NCI-H526 (cell line): ENCODE data around the gene RSPO1.
"Not testable (repeated sequence)": the region's sequence is repeated elsewhere in the genome, so short reads cannot be mapped to it uniquely, and the experiment has no call there.

Experiments
- DNase-seq, 2 experiments: peaks; one replicate each; lab custom pipeline; 2025; lab: John Stamatoyannopoulos, UW

Gene RSPO1, protein sequence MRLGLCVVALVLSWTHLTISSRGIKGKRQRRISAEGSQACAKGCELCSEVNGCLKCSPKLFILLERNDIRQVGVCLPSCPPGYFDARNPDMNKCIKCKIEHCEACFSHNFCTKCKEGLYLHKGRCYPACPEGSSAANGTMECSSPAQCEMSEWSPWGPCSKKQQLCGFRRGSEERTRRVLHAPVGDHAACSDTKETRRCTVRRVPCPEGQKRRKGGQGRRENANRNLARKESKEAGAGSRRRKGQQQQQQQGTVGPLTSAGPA

DNA sequence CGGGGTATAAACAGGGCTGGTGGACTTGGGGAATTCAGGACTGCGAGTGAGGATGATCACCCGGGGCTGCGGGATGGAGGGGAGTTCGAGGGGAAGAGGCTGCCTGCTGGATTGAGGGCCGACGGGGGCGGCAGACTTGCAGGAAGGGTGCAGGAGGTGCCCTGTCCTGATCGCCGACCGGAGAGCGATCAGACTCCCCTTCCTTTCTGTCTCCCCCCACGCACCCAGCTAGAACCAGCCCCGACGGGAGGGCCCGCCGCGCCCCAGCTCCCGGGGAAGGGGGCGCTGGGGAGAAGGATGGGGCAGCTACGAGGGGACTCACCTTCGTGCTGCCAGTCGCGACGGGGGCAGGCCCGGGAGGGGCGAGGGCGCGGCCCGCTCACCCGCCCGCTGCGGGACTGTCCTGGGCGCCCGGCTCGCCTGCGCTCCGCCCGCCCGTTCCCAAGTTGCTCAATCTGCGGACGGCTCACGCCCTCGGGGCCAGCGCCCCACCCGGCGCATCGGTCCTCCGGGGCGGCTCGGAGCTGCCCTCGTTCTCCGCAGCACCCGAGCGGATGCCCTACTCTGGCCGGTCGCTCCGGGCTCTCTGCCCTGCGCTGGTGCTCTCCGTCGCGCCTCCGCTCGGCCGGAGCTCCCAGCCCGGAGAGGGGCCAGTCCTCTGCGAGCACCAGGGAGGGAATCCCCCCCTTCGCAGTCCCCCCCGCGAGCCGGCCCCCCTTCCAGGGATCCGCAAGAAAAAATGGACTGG is at the start of gene RSPO1:
Gene RSPO1 (minus strand): TSS at position 649 of the 748 bp plus-strand sequence. CDS start 5,231 bp downstream, outside the sequence.
- DNase-seq = peak in 1 of 2 experiments; percentile 89

- not testable (repeated sequence) for DNase-seq
Observed at GRCh38 chr1:37684182-37684581, 49.5 kb upstream of the RSPO1 start.

GRCh38 chr1:37682334-37682987 is 47.8 kb upstream of the RSPO1 start:
- peak; percentile 49 to 86 for DNase-seq

DNA sequence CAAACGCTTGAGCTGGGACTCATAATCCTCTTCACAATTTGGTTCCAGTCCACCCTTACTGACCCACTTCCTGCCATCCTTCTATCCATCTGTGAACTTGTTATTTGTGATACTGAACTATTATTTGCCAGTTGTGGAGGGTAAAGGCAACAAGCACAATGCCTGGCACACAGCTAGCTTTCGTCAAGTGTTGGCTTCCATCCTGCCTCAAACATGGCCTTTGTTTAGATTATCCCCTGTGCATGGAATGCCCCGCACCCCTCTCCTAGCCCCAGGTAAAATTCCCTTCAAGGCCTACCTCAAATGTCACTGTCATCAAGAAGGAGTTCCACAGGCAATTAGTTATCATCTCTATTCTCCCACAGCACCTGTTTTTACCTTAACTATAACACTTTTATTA is 46.2 kb upstream of the RSPO1 start:
- DNase-seq = no peak

DNA sequence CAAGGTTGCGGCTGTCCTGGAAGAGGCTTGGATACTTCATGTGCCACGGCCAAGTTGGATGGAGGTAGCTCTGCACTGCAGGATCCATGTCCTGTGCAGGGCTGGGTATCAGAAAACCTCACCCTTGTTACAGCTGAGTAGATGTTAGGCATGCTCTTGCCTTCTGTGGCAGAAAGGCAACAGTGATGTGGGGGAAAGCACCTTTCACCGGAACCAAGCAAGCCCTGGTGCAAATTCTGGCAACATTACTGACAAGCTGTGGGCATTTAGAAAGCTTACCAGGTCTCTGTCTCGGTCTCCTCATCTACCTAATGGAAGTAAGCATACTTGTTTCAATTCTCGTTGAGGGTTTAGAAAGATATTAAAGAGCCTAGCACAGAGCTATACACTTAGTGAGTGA is 43.1 kb upstream of the RSPO1 start:
- no peak for DNase-seq

DNA sequence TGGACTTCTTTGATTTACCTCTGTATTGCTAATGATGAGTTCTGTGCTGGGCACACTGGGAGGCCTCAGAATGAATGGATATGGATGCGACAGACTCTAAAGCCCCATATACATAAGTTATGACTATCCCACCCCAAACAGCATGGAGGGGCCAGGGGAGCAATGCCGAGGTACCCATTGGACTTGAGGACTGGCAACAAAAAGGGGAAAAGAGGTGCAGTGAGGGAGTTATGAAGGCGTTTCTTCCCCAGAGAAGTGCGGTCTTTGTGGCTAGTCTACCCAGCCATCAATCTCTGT is 42.4 kb upstream of the RSPO1 start:
- DNase-seq = no peak

GRCh38 chr1:37676281-37677142 is 41.8 kb upstream of the RSPO1 start:
- DNase-seq = no peak

DNA sequence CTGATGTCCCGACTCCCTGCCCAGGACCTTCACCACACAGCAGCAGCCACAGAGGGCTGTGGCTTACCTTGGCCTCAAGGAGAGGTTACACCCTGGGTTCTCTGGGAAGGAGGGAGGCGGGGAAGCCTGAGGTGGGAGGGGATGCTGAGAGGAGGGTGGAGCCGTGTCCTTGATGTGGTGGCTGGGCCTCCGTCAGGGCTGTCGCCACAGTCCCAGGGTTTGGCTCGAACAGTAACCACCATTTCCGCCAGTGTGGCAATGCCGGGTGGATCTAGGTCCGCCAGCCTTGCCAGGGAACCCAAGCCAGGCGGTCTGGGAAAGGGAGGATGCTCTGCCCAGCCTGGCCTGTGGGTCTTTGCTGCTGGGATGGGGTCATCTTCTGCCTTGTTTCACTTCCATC is 39.2 kb upstream of the RSPO1 start:
- DNase-seq = no peak

DNA sequence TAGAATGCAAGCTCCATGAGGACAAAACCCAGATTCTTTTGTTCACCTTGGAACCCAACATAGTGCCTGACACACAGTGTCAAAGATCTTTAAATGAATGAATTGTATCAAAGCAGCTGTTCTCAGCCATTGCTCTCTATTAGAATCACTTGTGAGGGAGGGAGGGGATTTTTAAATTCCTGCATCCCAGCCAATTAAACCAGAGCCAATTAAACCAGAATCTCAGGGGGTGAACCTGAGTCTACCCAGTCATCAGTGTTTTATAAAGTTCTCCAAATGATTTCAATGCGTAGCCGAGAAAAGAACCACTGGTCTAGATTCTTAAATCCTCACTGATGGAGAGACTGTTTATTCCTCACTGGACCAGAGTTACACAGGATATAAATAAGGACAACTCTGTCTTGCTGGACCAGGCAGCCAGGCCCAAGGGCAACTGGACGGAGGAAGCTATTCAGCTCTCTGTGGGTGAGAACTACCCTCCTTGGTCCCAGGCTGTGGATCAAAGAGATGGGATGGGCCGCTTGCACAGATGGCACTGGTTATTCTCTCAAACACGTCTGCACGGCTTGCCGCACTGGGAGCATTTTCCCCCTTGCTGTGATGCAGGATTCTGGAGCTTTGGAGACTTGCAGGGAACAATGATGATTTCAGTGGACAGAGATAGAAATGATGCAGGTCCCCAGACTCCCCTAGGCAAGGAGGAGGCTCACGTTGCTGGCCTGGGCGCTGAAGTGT is 37.6 kb upstream of the RSPO1 start:
- DNase-seq = no peak

DNA sequence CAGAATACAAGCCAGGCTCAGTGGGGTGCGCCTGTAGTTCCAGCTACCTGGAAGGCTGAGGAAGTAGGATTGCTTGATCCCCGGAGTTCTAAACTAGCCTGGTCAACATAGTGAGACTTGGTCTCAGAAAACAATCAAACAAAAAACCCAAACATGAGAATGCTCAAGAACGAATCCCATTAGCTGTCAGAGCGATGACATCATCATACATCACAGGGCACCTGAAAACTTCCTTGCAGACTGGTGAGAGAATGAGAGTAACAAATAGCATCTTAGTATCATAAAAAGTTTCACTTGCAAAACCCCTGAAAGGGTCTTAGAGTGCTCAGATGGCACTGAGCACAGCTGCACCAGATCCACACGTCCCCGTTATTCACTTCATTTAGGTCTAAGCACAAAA is 36.6 kb upstream of the RSPO1 start:
- DNase-seq = no peak

GRCh38 chr1:37670133-37670532 is 35.4 kb upstream of the RSPO1 start:
- no peak for DNase-seq

DNA sequence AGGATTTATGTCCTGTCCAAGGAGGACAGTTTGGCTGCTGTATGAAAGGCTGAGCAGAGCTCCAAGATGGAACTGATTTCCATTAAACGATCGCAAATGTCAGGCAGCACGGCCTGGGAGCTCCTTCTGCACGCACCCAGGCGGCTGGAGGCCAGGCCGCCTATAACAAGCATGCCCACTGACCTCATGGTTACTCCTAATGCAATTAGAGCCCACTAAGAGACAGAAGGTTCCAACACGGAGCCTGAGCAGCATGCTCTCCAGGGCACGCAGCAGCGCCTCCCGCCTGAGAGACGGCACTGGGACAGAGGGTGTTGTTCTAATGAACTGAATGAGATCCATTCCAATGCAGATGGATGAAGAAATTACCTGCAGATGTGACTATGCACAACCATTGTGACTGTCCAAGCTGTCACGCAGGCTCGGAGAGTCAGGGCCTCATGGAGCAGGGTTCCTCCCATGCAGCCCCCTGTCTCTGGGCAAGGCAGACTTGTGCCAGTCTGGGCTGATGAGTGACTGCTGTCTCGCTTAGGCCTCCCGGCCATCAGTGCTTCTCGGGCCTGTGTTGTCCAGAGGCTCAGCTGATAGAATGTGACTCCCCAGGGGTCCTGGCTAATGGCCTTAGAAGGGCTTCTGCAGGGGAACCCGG is 32.5 kb upstream of the RSPO1 start:
- DNase-seq = no peak

- DNase-seq = no peak
Observed at GRCh38 chr1:37666241-37666867, 31.7 kb upstream of the RSPO1 start.

DNA sequence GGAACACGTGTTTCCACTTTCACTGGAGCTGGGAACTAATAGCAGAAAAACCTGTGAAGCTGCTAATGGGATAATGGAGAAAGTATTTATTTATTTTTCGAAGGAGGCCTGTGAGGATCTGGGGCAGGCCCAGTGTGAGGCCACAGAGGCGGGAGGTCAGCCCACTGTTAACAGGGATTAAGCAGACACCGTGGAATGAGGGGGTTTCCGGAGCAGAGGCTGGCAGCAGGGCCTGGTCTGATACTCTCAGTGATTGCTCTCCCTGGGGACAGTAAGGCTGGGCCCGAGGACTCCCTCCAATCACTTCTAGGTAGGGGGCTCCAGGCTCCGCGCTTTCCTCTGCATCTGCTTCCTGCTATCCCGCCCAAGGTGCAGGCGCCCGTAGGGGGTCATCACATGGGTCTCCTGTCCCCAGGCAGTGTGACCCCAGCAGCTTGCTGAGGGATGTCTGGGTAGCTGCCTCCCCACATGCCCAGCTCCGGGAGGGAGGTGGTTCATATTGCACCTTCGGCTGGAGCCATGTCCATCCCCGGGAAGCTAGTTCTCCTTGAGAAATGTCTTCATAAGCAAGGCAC is 28.8 kb upstream of the RSPO1 start:
- no peak for DNase-seq

- no peak for DNase-seq
Observed at GRCh38 chr1:37662031-37662755, 27.5 kb upstream of the RSPO1 start.

GRCh38 chr1:37661401-37661800 is 26.7 kb upstream of the RSPO1 start:
- DNase-seq = no peak

- no peak for DNase-seq
Observed at GRCh38 chr1:37660664-37661063, 26.0 kb upstream of the RSPO1 start.

GRCh38 chr1:37658486-37658885 is 23.8 kb upstream of the RSPO1 start:
- DNase-seq = no peak

GRCh38 chr1:37657620-37658412 is 23.1 kb upstream of the RSPO1 start:
- no peak for DNase-seq
